Panc1 (cell line): Measurements from ENCODE around the gene DOCK8. TPM values are rescaled to one million over a fixed set of nuclear protein-coding genes. Genes with fewer than 3 reads are reported as not detected.

Experiments
- ATAC-seq: fragments of 200-7000 bp; cut with Tn5 transposase; 2 replicates; pipeline ENCODE4 v1.9.1; 2020; ENCODE audit warnings: mild to moderate bottlenecking, moderate library complexity
- BruUV-seq: library from RNA; stranded (reverse); fragments of 400-500 nt; replicated peaks from 2 replicates; lab custom pipeline; 2021; lab: Mats Ljungman, UMichigan
- CTCF ChIA-PET: fragments of 300-600 bp; sonication (Branson Sonifier 250); formaldehyde crosslinking; loops from one replicate; lab custom pipeline; 2022; ENCODE audit warnings: antibody characterized with exemption; lab: Charles Lee
- POLR2A ChIA-PET: fragments of 300-600 bp; sonication (Branson Sonifier 250); formaldehyde crosslinking; loops from one replicate; lab custom pipeline; 2022; ENCODE audit warnings: antibody characterized with exemption; lab: Charles Lee
- DNase-seq: peaks from one replicate; pipeline ENCODE4 v3.0.0-alpha.2; 2010; ENCODE audit warnings: low read depth, low spot score
- H3K27ac ChIP-seq: 2 replicates; pipeline ENCODE4 v1.5.1; 2011; ENCODE audit warnings: mild to moderate bottlenecking, low read length, inconsistent platforms
- H3K27me3 ChIP-seq: fragments of 200-500 bp; sonication (Bioruptor generic); 2 replicates; pipeline ENCODE4 v1.6.0; 2014; ENCODE audit warnings: low read length, inconsistent platforms; ENCODE audit not compliant: control insufficient read depth, insufficient read depth
- H3K36me3 ChIP-seq: fragments of 200-500 bp; sonication (Bioruptor generic); 2 replicates; pipeline ENCODE4 v1.5.1; 2014; ENCODE audit warnings: inconsistent platforms, mild to moderate bottlenecking, low read length, moderate library complexity; ENCODE audit not compliant: control insufficient read depth, insufficient read depth
- H3K4me1 ChIP-seq: 2 replicates; pipeline ENCODE4 v1.5.1; 2011; ENCODE audit warnings: inconsistent platforms, mild to moderate bottlenecking, low read length, moderate library complexity; ENCODE audit not compliant: control insufficient read depth, insufficient read depth
- H3K4me3 ChIP-seq, 2 experiments: 2 replicates each; pipeline ENCODE4 v1.5.1; 2011 to 2012; ENCODE audit warnings: low read depth in 2 of 2, low read length in 2 of 2, mild to moderate bottlenecking in 2 of 2, inconsistent platforms in 1 of 2, moderate library complexity in 1 of 2
- H3K9me3 ChIP-seq: fragments of 200-500 bp; sonication (Bioruptor generic); 2 replicates; pipeline ENCODE4 v1.5.1; 2014; ENCODE audit warnings: low read depth, mild to moderate bottlenecking, inconsistent platforms, low read length, moderate library complexity; ENCODE audit not compliant: control insufficient read depth, insufficient read depth
- POLR2AphosphoS5 ChIP-seq: IDR thresholded peaks from 2 replicates; pipeline ENCODE4 v1.6.1; 2012; ENCODE audit warnings: mild to moderate bottlenecking, low read depth, low read length, moderate library complexity
- SIN3A ChIP-seq: IDR thresholded peaks from 2 replicates; pipeline ENCODE4 v1.6.1; 2012; ENCODE audit warnings: low read depth, mild to moderate bottlenecking, low read length, moderate library complexity, borderline replicate concordance; ENCODE audit not compliant: insufficient read depth
- TCF7L2 ChIP-seq: IDR thresholded peaks from 2 replicates; pipeline ENCODE4 v1.6.1; 2011; ENCODE audit warnings: mild to moderate bottlenecking, low read depth, low read length, inconsistent platforms
- in situ Hi-C: cut with HindIII; loops from 2 replicates; pipeline ENCODE4 v1.10.0; 2016; ENCODE audit warnings: low sequenced_read_pairs, low pct_unique_long_range_greater_than_20kb
- intact Hi-C: fragments of 100-400 bp; cut with micrococcal nuclease; formaldehyde crosslinking; loops from one replicate; pipeline ENCODE4 v1.10.0; 2022; ENCODE audit not compliant: unreplicated experiment
- total RNA-seq: library from RNA; stranded (reverse); gene quantifications from one replicate; pipeline ENCODE4 v1.2.1, GENCODE V29; 2021; ENCODE audit not compliant: unreplicated experiment
- TF ChIP-seq, protein P1 (sequence below), 2 experiments: IDR thresholded peaks; 2 replicates each; pipeline ENCODE4 v1.6.1; 2011 to 2012; ENCODE audit warnings: low read depth in 2 of 2, control low read depth in 1 of 2, low read length in 1 of 2, mild to moderate bottlenecking in 1 of 2, moderate library complexity in 1 of 2; ENCODE audit not compliant: insufficient read depth in 1 of 2
- TF ChIP-seq, protein P2 (sequence below): fragments of 450-650 bp; IDR thresholded peaks from 2 replicates; pipeline ENCODE4 v1.5.1; 2017; ENCODE audit warnings: mild to moderate bottlenecking

DOCK8 gene
- total RNA-seq, 1 experiment from 2014 or later, result 1.4 TPM

DNA sequence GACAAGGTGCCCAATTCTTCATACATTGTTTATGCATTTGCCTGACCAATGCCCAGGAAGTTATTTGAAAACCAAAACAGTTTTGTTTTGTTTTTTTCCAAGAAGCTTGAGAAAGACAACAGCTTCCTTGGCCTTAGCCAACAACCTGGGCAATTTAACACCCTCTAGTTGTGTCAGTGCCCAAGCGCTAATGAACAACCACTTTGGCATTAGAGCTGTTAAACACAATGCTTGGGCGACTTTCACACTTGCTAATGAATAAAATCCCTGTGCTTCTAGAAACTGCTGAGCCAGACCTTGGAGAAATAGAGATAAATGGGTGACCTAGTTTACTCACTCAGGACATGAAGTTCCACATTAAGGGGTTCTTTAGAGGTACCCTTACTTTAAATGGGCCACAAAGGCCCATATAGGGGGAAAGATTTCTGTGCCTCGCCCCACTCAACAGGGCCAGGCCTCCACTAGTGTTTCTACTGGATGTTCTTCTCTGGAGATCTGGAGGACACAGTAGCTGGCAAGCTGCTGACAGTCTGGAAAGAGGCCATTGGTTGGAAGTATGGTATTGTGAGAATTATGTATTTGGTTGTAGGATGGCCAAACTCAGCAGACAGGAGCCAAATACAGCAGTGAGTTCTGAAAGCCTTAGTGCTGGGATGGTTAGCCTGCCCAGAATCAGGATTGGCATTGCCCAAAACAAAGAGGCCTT lies 179.8 kb downstream of the DOCK8 start:
- ChIA-PET CTCF (no interaction called here), POLR2A (no interaction called here)
- in situ Hi-C loops (no loop called here), intact Hi-C loops (no loop called here)
- Histone ChIP-seq H3K4me1 (no peaks in the 10 kb centered on the region), H3K4me3 (no peak overlapping the region), H3K27ac (no peak overlapping the region), H3K27me3 (no peaks in the 10 kb centered on the region), H3K9me3 (no peaks in the 10 kb centered on the region), H3K36me3 (no peaks in the 10 kb centered on the region)
- TF ChIP-seq TCF7L2 (no peak), POLR2AphosphoS5 (no peak), SIN3A (no peak)
- TF ChIP-seq, protein P1, sequence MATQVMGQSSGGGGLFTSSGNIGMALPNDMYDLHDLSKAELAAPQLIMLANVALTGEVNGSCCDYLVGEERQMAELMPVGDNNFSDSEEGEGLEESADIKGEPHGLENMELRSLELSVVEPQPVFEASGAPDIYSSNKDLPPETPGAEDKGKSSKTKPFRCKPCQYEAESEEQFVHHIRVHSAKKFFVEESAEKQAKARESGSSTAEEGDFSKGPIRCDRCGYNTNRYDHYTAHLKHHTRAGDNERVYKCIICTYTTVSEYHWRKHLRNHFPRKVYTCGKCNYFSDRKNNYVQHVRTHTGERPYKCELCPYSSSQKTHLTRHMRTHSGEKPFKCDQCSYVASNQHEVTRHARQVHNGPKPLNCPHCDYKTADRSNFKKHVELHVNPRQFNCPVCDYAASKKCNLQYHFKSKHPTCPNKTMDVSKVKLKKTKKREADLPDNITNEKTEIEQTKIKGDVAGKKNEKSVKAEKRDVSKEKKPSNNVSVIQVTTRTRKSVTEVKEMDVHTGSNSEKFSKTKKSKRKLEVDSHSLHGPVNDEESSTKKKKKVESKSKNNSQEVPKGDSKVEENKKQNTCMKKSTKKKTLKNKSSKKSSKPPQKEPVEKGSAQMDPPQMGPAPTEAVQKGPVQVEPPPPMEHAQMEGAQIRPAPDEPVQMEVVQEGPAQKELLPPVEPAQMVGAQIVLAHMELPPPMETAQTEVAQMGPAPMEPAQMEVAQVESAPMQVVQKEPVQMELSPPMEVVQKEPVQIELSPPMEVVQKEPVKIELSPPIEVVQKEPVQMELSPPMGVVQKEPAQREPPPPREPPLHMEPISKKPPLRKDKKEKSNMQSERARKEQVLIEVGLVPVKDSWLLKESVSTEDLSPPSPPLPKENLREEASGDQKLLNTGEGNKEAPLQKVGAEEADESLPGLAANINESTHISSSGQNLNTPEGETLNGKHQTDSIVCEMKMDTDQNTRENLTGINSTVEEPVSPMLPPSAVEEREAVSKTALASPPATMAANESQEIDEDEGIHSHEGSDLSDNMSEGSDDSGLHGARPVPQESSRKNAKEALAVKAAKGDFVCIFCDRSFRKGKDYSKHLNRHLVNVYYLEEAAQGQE (IDR thresholded peaks at IDR 0.05; ENCODE audit: insufficient read depth in 1 of 2, low read depth in 2 of 2, low read length in 1 of 2), result no peak
- TF ChIP-seq, protein P2, sequence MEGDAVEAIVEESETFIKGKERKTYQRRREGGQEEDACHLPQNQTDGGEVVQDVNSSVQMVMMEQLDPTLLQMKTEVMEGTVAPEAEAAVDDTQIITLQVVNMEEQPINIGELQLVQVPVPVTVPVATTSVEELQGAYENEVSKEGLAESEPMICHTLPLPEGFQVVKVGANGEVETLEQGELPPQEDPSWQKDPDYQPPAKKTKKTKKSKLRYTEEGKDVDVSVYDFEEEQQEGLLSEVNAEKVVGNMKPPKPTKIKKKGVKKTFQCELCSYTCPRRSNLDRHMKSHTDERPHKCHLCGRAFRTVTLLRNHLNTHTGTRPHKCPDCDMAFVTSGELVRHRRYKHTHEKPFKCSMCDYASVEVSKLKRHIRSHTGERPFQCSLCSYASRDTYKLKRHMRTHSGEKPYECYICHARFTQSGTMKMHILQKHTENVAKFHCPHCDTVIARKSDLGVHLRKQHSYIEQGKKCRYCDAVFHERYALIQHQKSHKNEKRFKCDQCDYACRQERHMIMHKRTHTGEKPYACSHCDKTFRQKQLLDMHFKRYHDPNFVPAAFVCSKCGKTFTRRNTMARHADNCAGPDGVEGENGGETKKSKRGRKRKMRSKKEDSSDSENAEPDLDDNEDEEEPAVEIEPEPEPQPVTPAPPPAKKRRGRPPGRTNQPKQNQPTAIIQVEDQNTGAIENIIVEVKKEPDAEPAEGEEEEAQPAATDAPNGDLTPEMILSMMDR, result no peak
- no peak for ATAC-seq
- BruUV-seq, result no TSS peak
- no peak for DNase-seq

DNA sequence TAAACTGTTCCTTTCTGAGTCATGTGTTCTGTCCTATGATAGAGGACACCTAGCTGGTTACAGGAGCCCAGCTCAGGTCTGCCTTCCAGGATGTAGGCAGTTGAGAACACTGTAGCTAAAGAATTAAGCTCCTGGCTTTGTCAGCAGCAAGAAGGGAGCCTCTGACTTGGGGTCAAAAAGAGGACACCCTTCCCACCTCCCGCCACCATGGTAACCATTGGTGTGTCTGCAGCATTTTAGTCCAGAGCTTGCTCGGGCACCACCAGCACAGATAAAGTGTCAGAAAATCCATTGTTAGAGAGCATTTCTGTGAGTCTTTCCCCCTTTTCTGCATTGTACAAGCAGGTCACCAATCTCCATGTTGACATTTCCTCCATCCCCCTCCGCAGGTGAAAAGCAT lies 181.7 kb downstream of the DOCK8 start:
- Histone ChIP-seq H3K4me3 (no peak overlapping the region), H3K36me3 (no peaks in the 10 kb centered on the region), H3K4me1 (no peaks in the 10 kb centered on the region), H3K9me3 (no peaks in the 10 kb centered on the region), H3K27me3 (no peaks in the 10 kb centered on the region), H3K27ac (no peak overlapping the region)
- CTCF ChIA-PET, result no interaction called here
- in situ Hi-C loops, result no loop called here
- no peak for TF ChIP-seq TCF7L2
- TF ChIP-seq, protein P1 (IDR thresholded peaks at IDR 0.05; ENCODE audit: insufficient read depth in 1 of 2, low read depth in 2 of 2, low read length in 1 of 2), result no peak
- no peak for TF ChIP-seq SIN3A
- TF ChIP-seq, protein P2, result no peak
- TF ChIP-seq POLR2AphosphoS5, result no peak
- intact Hi-C loops, result no loop called here
- DNase-seq (no peak), ATAC-seq (no peak)
- BruUV-seq, result no TSS peak
- POLR2A ChIA-PET, result interaction anchor here (0.7 kb wide), 1 partner anchor 361 kb away, joined by 8 read pairs; no protein-coding TSS in a partner anchor
